AG04449 (cell line): ENCODE measurements around the gene HES7.
A peak's percentile ranks its signal among the peaks of the same experiment; 100 is the strongest.

Experiments used
- CTCF ChIA-PET: fragments of 350-600 bp; formaldehyde crosslinking; extraction: SDS; loops from one replicate; lab custom pipeline; 2021; ENCODE audit warnings: antibody characterized with exemption; lab: Yijun Ruan, JAX
- POLR2A ChIA-PET: fragments of 400-600, 350-600 bp; formaldehyde crosslinking; extraction: SDS; loops from one replicate; lab custom pipeline; 2020; ENCODE audit warnings: antibody characterized with exemption, inconsistent platforms; lab: Yijun Ruan, JAX
- DNase-seq: peaks from one replicate; pipeline ENCODE4 v3.0.0-alpha.2; 2010; ENCODE audit warnings: low read depth, low spot score
- H3K4me3 ChIP-seq: 2 replicates; pipeline ENCODE4 v1.5.1; 2011; ENCODE audit warnings: low read depth, mild to moderate bottlenecking, control low read depth, low read length
- TF ChIP-seq, protein P1 (sequence below): IDR thresholded peaks from one replicate; pipeline ENCODE4 v1.5.1; 2011; ENCODE audit warnings: mild to moderate bottlenecking, moderate library complexity, low read length, control low read depth, inconsistent platforms; ENCODE audit not compliant: insufficient read depth; ENCODE audit errors: missing control alignments

Gene HES7

DNA sequence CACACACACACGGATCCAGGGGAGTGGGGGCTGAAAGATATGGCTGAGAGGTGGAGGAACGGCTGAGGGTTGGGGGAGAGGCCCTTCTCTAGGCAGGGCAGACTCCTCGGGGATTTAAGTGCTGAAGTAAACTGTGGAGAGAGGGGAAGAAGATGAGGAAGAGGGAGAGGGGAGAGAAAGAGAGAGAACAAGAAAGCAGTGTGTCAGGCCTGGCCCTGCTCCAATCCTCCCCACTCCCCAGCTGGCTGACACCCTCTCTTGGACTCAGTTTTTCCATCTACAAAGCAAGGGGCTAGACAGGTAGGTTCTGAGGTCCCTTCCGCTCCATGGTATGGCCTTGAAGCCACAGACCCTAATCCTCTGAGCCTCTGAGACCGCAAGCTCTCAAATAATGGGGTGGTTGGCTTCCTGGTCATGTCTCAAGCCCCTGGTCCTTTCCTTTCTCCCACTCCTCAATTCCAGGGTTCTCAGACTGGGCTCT is 36.9 kb upstream of the HES7 start:
- ChIA-PET CTCF (interaction anchor here (0.7 to 8.6 kb wide), 12 partner anchors 9 to 100 kb away, joined by 3 to 41 read pairs (median 8); partner anchors contain the start of genes ALOXE3, HES7 and PER1), POLR2A (interaction anchor here (1.3 kb wide), 1 partner anchor 13 kb away, joined by 5 read pairs; no protein-coding TSS in a partner anchor)
- TF ChIP-seq, protein P1, sequence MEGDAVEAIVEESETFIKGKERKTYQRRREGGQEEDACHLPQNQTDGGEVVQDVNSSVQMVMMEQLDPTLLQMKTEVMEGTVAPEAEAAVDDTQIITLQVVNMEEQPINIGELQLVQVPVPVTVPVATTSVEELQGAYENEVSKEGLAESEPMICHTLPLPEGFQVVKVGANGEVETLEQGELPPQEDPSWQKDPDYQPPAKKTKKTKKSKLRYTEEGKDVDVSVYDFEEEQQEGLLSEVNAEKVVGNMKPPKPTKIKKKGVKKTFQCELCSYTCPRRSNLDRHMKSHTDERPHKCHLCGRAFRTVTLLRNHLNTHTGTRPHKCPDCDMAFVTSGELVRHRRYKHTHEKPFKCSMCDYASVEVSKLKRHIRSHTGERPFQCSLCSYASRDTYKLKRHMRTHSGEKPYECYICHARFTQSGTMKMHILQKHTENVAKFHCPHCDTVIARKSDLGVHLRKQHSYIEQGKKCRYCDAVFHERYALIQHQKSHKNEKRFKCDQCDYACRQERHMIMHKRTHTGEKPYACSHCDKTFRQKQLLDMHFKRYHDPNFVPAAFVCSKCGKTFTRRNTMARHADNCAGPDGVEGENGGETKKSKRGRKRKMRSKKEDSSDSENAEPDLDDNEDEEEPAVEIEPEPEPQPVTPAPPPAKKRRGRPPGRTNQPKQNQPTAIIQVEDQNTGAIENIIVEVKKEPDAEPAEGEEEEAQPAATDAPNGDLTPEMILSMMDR = no peak
- no peak for DNase-seq
- peak overlapping the region; percentile 2; the same call in 1 of the 2 replicates for H3K4me3 ChIP-seq

- TF ChIP-seq, protein P1 = no peak
- POLR2A ChIA-PET = interaction anchor here (1.1 to 1.3 kb wide), 2 partner anchors 9 to 13 kb away, joined by 4 to 5 read pairs; no protein-coding TSS in a partner anchor
Measured at GRCh38 chr17:8160224-8160577, 36.3 kb upstream of the HES7 start.

DNA sequence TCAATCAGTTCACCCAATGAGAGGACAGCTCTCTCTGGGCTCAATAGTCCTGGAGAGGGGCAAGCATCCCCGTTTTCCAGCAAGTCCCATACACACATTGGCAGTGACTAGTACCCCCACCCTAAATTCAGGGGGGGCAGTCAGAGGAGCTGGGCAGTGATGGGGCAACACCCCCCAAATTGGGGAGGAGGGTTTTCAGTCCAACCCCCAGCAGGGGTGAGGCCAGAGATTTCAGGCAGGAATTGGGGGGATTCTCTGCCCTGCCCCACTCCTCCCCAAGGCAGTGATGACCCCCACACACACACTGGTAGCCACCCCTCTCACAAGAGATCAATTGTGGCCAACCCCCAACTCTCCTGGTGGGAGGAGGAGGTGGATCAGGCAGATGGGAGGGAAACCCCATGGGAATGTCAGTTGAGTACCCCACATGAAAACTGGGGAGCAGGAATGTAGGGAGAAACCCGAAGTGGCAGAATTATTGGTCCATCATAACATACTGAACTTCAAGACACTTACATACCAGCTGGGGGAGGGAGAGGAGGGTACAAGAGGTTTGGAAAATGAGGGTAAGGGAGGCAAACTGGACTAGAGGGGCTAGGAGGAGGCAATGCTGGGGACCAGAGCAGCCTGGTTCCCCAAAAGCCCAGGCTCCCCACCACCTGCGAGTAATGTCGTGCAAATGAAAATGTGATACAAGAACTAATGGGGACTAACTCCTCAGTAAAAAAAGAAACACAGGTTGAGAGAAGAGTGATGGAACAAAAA is 35.7 kb upstream of the HES7 start:
- ChIA-PET CTCF (interaction anchor here (0.7 to 8.6 kb wide), 16 partner anchors 8 to 314 kb away, joined by 3 to 41 read pairs (median 9); partner anchors contain the start of genes ALOXE3, AURKB, HES7 and PER1), POLR2A (interaction anchor here (1.1 to 1.6 kb wide), 3 partner anchors 8 to 14 kb away, joined by 4 to 5 read pairs (median 4); no protein-coding TSS in a partner anchor)
- no peak overlapping the region for H3K4me3 ChIP-seq
- DNase-seq = no peak
- TF ChIP-seq, protein P1 = no peak

More at GRCh38 chr17:8160224-8160577, 36.3 kb upstream of the HES7 start:
- no peak for DNase-seq
- H3K4me3 ChIP-seq = no peak overlapping the region
- CTCF ChIA-PET = interaction anchor here (1.7 to 8.6 kb wide), 9 partner anchors 9 to 100 kb away, joined by 5 to 41 read pairs (median 25); partner anchors contain the start of genes ALOXE3, HES7 and PER1

- POLR2A ChIA-PET = interaction anchor here (1.1 to 1.6 kb wide), 2 partner anchors 8 to 14 kb away, joined by 4 read pairs; no protein-coding TSS in a partner anchor
Measured at GRCh38 chr17:8159032-8159400, 35.1 kb upstream of the HES7 start.

GRCh38 chr17:8158267-8159031 is 34.5 kb upstream of the HES7 start:
- DNase-seq = peak; percentile 21
- ChIA-PET CTCF (interaction anchor here (0.8 to 8.6 kb wide), 21 partner anchors 9 to 142 kb away, joined by 3 to 41 read pairs (median 7); partner anchors contain the start of genes ALOXE3, AURKB and HES7), POLR2A (interaction anchor here (1.6 kb wide), 1 partner anchor 15 kb away, joined by 4 read pairs; no protein-coding TSS in a partner anchor)
- TF ChIP-seq, protein P1 = peak; percentile 80
- no peak overlapping the region for H3K4me3 ChIP-seq

More at GRCh38 chr17:8159032-8159400, 35.1 kb upstream of the HES7 start:
- CTCF ChIA-PET = interaction anchor here (0.7 to 8.6 kb wide), 20 partner anchors 9 to 314 kb away, joined by 3 to 41 read pairs (median 8); partner anchors contain the start of genes ALOXE3, AURKB and HES7
- DNase-seq = no peak
- H3K4me3 ChIP-seq = no peak overlapping the region
- TF ChIP-seq, protein P1 = no peak
